Activated gamma-delta T cell treated with anti-CD3 and anti-CD28 coated beads, Interleukin-2, amount 50 U/mL, for 16 hours (primary cell): ENCODE data around the gene KISS1R.

ENCODE experiments used
- DNase-seq: peaks from one replicate; pipeline ENCODE4 v3.0.0-alpha.2; 2020; ENCODE audit warnings: low read depth

The KISS1R gene

DNA sequence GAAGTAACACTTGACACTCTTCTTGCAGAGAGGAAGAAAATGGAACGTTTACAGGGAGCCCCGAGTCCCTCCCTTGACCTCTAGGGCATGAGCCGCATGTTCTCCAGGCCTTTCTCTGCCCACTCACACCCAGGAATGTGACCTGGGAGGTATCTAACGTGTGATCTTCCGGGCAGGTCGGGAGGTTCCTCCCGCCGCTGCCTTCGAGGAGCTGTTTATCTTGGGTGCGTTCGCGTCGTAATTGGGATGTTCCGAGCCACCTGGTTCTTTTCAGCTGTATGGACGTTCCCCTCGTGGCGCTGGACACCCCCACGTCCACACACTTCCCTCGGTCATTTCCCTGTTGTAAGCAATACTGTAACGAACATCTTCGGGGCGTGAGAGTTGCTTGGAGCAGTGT, 22.3 kb downstream of the KISS1R start:
- no peak for DNase-seq

DNA sequence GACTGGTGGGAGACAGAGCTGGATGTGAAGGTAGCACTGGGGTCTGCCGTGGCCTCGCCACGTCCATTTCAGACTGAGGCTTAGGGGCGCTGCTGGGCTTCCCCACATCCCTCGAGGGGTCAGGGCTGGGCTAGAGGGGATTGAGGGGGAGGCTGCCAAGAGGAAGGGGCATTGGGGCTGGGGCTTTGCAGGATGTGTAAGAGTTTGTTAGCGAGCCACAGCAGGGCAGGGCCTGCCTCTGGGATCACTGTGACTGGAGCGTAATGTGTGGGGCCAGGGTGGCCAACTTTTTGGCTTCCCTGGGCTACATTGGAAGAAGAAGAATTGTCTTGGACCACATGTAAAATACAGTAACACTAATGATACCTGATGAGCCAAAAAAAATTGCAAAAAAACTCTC, 22.8 kb downstream of the KISS1R start:
- DNase-seq = no peak

DNA sequence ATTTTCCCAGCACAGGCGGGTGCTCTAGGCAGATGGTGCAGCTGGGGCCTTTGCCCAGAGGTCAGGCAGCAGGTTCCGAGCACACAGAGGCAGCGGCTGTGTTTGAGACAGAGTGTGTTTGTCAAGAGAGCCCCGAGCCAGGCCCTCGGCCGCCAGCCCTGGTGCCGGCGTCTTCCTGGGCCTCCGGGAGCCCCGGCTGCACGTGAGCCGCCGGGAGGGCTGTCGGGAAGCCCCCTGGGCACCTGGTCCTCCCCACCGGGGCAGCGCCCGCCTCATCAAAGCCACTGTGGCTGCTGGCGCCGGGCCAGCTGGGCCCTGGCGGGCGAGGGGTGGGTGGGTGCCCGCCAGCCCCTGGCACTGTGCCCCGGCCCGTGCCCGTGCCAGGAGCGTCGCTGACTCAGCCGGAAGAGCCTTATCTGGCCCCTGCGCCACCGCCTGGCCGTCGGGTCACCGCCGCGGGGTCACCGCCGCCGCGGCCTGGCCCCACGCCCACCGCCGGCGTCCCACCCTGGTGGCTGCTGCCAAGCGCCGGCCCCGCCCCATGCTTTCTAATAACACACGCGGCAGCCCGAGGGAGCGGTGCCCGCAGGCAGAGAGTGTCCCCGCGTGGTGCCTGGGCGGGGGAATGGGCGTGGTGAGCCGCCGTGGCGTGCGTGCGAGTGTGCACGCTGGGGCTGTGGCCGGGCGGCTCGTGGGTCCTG, 23.6 kb downstream of the KISS1R start:
- peak; percentile 52 for DNase-seq

DNA sequence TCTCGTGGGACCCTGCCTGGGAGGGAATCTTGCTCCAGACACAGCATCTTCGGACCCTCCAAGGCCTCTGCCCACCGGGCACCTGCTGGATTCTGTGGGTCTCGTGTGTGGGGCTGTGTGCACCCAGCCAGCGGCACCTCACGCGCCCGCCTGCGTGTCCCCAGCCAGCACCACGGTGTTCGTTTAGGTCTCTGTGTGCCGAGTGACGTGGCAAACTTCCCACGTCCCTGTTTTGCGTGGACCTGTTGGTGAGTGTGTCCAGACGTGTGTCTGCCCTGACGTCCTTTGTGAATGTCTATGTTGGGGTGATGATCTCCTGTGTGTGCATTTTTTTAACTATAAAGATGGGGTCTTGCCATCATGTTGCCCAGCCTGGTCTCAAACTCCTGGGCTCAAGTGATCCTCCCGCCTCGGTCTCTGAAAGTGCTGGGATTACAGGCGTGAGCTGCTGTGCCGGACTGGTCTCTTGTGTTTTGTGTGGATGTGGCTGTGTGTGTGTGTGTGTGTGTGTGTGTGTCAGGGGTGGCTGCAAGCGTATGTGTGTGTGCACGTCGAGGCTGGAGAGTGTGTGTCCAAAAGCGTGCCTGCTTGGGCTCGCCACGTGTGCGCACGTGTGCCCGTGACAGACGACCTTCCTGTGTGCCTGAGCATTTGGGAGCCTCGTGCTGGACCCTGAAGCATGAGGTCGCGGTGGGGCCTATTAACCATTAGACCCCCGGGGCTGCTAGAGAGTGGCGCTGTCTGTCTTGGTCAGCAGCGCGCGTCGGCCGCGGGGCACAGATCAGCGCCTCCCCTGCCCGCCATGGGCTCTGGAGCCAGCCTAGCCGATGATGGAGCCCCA, 24.4 kb downstream of the KISS1R start:
- DNase-seq = no peak

DNA sequence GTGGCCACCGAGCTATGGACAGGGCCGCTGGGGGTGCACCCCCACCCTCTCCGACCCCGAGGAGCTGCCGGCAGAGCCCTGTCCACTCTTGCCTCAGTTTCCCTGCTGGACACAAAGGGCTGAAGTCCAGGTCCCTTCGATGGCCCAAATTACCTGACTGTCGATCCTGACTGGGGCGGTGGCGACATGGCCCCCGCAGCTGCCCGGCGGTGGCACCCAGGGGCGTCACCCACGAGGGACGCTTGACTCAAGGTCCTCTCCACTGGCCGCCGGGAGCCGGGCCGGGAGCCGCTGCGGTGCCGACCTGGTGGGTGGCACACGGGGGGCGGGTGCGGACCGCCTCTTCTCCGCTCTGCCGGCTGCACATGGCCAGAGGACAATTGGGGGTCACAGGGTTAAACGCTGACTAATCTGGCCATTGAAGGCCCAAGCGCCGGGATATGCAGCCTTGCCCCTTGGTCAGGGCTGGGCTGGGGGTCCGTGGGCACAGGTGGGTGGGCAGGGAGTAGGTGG, 25.1 kb downstream of the KISS1R start:
- no peak for DNase-seq

DNA sequence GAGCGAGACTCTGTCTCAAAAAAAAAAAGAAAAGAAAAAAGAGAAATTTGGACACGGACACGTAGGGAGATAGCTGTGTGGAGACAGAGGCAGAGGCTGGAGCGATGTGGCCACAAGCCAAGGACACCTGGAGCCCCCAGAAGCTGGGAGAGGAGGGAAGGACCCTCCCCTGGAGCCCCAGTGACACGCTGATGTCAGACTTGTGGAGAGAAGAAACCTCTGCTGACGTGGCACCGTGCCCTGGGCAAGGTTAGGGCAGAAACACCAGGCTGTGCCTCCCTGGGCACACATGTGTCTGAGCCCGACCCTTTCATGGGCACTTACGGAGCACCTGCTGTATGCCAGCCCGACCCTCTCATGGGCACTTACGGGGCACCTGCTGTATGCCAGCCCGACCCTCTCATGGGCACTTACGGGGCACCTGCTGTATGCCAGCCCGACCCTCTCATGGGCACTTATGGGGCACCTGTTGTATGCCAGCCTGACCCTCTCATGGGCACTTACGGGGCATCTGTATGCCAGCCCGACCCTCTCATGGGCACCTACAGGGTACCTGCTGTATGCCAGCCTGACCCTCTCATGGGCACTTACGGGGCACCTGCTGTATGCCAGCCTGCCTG, 26.5 kb downstream of the KISS1R start:
- no peak for DNase-seq

DNA sequence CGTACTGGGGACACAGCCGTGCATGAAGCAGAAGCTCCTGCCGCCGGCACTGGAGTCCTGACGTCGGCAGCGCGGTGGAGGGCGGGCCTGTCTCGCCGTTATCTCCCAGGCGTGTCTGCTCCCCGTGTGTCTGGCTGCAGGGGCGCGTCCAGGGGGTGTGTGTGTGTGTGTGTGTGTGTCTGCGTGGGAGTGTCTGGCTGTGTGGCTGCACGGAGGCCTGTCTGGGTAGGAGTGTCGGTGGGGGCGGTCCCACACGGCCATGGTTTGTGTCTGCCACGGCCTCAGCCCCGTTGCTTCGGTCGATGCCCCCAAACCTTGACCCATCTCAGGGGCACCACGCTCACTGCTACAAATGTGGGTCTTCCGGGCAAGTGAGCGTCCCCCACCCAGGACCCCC, 27.0 kb downstream of the KISS1R start:
- DNase-seq = no peak

DNA sequence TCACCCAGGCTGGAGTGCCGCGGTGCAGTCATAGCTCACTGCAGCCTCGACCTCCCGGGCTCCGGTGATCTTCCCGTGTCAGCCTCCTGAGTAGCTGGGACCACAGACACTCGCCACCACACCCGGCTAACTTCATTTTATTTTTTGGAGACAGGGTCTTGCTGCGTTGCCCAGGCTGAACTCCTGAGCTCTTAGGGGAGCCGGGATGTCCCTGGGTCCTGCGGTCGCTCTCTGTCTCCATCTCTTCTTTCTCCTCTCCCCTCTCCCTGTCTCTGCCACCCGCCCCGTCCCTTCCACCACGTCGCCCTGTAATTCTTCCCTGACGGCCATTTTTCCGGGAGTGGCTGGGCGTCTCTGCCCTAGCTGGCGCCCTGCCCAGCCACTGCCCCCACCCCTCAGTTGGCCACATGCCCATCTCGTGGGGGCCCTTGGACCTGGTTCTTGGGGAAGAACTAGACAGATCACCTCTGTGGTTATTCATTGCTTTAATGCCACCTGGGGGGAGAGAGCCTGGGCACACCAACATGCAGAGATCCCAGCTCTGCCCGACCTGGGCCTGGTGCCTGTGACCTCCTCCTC, 27.6 kb downstream of the KISS1R start:
- no peak for DNase-seq

DNA sequence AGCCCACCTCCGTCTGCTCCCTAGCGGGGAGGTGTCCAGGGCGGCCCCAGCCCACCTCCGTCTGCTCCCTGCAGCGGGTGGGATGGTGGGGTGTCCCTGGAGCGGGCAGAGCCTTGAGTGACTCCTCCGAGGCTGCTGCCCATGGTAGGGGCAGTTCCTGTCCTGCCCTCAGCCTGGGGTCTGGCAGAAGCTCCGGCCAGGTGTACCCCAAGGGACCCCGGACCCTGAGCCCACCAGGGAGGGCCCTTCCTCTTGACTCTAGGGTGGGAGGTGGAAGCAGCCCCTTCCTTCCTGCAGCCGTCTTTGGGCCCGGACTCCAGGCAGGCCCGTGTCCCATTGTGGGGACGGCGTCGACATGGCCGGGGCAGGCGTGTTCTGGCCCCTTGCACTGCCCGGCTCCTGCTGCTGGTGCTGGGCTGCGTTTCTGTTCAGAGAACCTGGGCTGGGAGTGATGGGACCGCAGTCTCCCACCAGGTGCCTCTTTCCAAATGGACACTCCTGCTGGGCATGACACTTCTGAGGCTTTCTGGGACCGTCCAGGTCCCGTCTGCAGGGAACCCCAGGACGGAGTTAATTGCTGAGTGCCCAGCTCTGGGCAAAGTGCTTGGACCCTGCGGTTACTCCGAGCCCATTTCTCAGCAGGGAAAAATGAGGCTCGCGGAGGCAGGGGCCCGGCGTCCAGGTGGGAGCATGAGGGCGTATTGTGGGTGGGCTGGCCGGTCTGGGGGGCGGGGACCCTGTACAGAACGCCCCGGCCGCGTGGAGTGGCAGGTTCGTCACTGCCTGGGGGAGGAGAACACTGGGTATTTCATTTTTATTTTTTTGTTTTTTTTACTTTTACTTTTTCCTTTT, 28.5 kb downstream of the KISS1R start:
- no peak for DNase-seq

DNA sequence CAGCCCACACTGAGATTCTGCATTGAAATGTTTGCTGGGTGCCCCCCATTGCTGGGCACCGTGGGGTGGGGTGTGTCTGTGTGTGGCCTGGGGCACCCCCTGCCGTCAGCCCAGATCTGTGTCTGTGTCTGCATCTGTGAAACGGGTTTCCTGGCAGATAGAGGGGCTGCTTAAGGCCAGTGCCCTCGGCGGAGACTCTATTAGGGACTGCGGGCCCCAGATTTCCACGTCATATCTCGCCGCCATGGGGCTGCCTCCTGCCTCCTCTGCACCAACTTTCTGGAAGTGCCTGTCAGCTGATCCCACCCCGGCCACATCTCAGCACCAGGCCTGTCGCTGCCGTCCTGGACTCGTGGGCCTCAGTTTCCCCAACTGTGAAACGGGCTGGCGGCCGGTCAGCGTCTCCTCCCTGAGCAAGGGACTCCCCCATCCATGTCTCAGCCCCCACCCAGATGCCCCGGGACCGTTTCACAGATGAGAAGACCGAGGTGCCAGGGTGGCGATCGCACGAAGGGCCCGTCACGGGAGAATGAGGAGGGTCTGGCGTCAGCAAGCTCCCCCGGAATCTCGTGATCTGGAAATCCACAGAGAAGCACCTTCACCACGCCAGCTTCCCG, 30.1 kb downstream of the KISS1R start:
- no peak for DNase-seq

DNA sequence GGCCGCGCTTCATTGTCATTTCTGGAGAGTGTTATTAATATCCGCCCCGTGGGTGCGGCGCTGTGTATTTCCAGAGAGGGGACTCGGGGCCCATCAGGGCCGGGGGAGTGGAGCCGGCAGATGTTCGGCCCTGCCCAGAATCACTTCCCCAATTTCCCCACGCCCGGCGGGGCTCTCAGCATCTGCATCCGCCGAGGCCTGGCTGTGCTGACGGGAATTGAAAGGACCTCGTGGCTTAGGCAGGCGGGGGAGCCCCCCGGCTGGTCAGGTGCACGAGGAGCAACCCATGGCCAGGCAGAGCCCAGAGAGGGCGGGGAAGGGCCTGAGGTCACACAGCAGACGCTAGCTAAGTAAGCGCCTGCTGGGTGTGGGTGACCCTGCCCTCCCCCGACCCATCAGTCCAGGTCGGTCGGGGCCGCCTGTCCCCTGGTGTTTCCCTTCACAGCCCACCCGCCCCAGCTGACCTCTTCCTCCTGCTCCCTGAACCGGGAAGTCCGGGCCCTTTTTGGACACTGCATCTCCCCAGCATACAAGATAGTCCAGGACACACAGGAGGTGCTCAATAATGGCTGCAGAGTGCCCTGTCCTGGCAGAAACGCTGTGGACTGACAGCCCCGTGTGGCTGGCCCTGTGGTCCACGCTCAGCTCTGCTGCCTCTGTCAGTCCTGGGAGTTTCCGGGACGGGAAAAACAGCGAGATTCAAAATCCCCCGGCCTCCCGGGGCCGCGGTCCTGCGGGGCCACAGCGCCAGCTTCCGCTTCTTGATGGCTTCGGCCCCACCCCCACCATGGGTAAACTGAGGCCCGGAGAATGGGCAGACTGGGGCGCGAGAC, 30.8 kb downstream of the KISS1R start:
- no peak for DNase-seq

DNA sequence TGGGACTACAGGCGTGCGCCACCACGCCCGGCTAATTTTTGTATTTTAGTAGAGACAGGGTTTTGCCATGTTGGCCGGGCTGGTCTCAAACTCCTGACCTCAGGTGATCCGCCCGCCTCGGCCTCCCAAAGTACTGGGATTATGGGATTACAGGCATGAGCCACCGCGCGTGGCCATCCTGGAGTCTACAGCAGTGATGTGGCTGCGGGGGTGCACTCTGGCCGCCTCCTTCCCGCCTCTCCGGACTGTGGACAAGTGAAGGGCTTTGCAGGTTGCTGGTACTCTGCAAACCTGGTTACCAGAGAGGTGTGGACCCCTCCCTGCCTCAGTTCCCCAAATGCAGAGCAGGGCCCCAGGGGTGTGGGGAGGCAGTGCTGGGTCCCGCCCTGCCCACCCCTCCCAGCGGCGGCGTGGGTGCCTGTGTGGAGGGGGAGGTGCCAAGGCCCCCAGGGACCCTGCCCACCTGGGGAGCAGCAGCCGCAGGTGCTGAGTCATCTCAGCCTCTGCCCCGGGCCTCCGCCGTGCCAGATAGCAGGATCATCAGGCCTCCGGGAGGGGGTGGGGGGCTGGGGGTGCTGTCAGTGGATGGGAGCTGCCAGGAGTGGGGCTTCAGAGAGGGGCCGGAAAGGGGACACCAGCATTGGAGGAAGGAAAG, 31.8 kb downstream of the KISS1R start:
- no peak for DNase-seq

DNA sequence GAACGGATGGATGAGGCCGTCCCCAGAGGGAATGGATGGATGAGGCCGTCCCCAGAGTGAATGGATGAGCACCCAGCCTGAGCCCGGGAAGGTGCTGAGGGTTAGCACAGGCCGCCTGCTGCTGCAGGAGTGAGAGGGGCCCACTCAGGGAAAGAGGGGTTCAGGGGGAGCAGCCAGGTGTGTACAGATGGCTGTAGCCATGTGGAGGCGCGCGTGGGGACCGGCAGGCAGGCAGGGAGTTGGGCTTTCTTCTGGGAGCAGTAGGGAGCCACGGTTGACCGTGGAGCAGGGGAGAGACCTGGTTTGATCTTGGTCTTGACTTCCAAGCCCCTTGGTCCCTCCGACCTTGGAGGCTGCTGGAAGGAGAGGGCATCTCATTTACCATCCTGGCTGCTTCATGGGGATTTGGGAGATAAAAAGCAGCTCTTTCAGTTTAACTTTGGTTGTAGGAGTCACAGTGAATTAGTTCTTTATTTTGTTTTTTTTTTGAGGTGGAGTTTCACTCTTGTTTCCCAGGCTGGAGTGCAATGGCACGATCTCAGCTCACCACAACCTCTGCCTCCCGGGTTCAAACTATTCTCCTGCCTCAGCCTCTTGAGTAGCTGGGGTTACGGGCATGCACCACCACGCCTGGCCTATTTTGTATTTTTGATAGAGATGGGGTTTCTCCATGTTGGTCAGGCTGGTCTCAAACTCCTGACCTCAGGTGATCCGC, 33.4 kb downstream of the KISS1R start:
- no peak for DNase-seq

DNA sequence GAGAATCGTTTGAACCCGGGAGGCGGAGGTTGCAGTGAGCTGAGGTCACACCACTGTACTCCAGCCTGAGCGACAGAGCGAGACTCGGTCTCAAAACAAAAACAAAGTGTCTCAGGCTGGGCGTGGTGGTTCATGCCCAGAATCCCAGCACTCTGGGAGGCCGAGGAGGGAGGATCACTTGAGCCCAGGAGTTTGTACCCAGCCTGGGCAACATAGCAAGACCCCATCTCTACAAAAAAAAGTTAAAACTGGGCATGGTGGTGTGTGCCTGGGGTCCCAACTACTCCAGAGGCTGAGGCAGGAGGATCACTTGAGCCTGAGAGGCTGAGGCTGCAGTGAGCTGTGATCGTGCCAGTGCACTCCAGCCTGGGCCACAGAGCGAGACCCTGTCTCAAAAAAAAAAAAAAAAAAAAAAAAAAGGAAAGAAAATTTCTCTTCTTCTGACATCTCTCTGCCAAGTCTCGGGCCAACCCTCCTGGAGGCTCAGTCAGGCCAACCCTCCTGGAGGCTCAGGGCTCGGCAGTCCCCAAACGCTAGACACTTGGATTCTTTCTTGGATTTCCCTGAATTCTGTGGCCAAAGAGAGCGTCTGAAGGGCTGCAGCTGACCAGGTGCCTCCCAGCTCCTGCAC, 35.0 kb downstream of the KISS1R start:
- no peak for DNase-seq

DNA sequence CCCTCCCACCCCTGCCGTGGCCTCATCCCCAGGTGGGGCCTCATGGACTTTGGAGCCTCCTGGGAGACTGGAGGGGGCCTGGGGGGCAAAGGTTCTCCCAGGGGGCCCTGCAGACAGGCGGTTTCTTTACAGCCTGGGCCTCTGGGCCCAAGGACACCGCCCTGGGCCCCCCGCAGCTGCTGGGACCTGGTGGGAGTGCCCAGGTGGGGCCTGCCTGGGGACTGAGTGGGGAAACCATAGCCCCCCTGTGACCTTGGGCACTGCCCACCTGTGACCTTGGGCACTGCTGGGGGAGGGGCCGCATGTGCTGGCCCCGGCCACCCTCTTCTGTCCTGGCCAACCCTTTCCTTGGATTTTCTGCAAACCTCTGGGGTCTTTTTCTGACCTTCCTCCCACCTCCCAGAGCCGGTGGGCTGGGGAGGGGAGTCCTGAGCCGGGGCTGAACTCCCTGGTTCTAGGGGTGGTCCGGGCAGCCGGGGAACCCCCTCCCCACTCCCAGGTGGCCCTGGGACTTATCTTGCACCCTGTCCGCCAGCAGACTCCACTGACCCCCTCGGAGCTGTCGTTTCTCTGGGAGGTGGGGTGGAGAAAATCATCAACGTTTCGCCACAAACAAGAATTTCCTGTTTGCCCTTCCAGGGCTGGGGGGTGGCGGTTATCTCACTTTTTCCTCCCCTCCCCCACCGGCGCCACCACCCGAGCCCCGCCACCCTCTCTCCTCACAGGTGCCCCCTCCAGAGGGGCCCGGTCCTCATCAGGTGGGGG, 35.7 kb downstream of the KISS1R start:
- no peak for DNase-seq

DNA sequence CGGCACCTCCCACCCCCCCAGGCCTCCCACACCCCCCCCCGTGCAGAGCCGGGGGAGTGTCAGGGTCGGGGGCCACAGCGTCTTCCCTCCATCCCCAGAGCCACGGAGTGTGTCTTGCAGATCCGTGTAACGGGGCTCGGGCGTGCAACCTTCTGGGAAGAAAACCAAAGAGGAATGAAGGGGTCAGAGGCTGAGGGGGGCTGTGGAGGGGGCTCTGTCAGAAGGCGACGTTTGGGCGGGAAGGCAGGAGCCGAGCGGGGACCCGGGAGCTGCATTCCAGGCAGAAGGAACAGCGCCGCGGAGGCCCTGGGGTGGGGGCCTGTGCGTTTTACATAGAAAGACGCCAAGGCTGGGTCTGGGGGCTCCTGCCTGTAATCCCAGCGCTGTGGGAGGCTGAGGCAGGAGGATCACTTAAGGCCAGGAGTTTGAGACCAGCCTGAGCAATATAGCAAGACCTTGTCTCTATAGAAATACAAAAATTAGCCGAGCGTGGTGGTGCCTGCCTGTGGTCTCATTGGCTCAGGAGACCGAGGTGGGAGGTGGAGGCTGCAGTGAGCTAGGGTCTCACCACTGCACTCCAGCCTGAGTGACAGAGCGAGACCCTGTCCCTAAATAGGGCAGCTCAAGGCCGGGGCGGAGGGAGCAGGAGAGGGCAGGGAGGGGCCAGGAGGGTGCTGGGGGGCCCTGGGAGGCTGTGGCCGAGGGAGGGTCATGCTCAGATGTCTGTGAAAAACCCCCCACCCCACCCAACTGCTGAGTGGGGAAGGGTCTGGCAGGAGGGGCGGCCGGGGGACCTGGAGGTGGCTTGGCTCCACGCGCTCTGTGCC, 36.5 kb downstream of the KISS1R start:
- no peak for DNase-seq

DNA sequence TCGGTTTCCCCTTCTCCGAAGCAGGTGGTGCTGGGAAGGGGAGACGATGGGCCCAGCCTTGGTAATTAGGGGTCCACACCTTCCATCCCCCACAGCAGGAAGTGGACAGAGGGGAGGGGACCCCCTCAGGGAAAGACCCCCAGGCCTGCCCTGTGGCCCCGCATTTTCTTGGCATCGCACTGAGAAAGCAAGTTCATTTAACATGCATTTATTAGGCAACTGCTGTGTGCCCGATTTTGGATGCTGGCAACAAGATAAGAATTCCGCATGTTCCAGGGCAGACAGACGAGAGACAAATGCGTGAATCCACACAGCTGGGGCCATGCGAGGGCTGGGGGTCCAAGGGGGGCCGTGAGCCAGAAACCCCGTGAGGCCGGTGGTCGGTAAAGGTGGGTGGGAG, 37.1 kb downstream of the KISS1R start:
- DNase-seq = no peak
